Left ventricle myocardium superior (tissue), 1 donor: ENCODE results near the gene FBN1. TPM values are rescaled to one million over a fixed set of nuclear protein-coding genes. Genes with fewer than 3 reads are reported as not detected.

Experiments
- ATAC-seq: fragments of 200-7000 bp; cut with Tn5 transposase; one replicate; pipeline ENCODE4 v1.9.1; 2020; ENCODE audit warnings: mild to moderate bottlenecking, moderate library complexity
- DNase-seq: peaks from one replicate; pipeline ENCODE4 v3.0.0-alpha.2; 2020
- intact Hi-C: fragments of 100-400 bp; cut with micrococcal nuclease; formaldehyde crosslinking; loops from one replicate; pipeline ENCODE4 v1.11.0; 2022
- total RNA-seq: library from RNA; stranded (reverse); fragmentation: NEBNext Ultra II Directional; extraction: Animal tissue kit (Norgen Biotek cat#: 25700); gene quantifications from one replicate; pipeline ENCODE4 v1.2.1, GENCODE V29; 2021
- donor health status: DM: no; HTN: yes; CAD: no; lungs with severe emphysema.

FBN1 gene
- total RNA-seq, 1 donor from 2014 or later: 27.6 TPM

DNA sequence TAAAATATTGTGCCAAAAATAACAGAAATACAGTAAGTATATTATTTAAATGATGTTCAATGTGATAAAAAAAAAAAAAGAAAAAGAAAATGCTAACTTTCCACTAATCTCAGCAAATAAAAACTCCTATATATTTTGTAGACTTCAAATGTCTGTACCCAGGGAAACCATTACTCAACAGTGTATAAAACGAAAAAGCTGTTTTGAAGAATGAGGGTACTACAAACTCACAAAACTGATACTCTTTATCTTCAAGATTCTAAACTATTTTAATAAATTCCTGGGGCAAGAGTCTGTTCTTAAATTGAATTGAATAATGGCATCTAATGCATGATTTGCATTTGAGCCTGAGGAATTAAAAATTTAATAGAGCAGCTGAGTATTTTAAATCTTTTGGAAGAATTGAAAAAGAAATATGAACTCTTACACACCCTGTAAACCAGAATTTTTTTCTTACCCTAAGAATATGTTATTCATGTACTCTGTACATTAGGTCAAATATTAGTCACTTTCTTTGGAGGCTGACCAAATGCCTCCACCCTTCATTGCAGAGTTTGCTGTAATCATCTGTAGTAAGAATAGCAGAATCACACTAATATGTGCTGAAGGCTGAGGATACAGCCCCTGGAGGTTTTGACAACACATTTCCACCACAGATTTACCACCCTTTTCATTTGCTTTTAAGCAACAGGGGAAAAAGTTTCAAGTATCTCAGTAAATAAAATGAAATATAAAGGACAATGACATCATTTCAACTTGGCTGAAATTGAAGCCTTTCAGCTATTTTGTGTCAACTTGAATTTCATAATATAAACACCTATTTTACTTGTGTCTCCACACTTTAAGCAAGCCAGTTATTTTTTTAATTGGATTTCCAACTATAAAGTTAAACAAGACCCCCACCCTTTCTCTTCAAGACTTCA, 79.7 kb downstream of the FBN1 start:
- ATAC-seq (peak; percentile 76), DNase-seq (no peak)
- intact Hi-C loops: no loop called here

DNA sequence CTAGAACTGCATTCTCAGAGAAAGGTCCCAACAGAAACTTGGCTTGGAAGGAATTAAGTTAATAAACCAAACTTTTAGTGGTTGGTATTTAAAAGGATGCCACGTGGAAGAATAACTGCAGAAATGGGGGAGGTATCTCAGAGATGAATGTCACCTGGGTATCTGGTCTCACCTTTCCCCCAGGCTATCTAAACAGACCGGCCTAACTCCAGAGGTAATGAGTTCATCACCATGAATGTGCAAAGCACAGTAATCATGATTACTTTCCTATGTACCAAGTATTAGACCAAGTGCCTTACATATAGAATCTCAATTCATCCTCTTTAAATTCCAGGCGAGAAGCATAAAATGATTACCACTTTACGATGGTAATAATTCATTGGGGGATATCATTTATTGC, 80.8 kb downstream of the FBN1 start:
- intact Hi-C loops: no loop called here
- no peak for ATAC-seq
- DNase-seq: no peak

DNA sequence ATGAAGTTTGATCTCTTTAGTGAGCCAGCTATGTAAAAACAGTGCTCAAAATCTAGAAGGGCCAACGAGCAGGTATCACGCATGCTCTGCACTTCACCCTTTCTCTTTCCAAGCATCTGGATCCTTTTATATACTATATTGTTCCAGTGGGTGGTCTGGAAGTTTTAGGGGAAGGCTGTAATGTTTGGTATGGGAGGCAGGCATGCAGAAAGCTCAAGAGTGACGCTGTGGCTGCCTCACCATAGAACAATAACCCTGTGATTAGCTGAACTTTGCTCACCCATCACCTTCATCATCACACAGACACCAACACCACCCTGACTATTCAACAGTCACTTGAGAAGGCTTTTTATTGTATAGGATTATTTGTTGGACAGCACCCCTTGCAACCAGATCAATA, 81.6 kb downstream of the FBN1 start:
- no peak for ATAC-seq
- no peak for DNase-seq
- intact Hi-C loops: no loop called here

GRCh38 chr15:48560321-48561051, 85.0 kb downstream of the FBN1 start:
- intact Hi-C loops: no loop called here
- peak; percentile 37 for ATAC-seq

DNA sequence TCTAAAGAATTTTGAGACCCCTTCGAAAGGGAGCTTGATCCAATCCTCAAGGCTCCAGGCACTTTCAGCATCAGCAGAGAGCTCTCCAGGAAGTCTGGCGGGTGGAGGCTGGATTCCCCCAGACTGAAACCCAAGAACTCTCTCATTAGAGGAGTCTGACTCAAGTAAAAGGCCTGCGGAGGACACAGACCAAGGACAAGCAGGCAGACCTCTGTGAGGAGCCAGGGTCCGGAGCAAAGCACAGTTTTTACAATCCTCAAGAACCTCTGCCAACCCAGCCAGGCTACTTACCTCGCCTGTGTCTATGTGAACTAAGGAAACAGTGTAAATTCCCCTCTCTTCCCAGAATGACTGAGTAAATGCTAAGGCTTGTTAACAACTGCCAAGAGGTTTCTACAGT, 86.2 kb downstream of the FBN1 start:
- ATAC-seq (peak; percentile 18), DNase-seq (no peak)
- intact Hi-C loops: no loop called here

More at GRCh38 chr15:48560321-48561051, 85.0 kb downstream of the FBN1 start:
- DNase-seq: no peak

DNA sequence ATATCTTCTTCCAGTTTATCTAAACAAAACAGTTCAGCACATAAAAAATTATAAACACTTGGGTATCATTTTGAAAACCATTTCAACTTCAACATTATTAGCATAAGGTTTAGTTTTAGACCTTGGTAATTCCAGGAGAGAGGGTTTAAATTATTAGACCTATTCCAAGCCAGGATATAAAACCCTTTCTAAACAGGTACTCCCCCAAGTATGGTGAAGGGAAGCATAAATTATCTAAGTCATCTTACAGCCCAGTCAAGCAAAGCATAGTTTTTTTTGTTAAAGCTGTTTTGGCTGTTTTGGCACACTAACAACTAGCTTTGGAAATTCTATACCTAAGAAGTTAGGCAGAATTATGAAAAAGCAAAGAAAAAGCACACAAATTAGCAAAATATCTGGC, 87.3 kb downstream of the FBN1 start:
- ATAC-seq (no peak), DNase-seq (no peak)
- intact Hi-C loops: no loop called here

- intact Hi-C loops: no loop called here
- ATAC-seq: peak; percentile 94
- peak; percentile 68 for DNase-seq
These were observed 88.2 kb downstream of the FBN1 start for GRCh38 chr15:48557335-48557734.

GRCh38 chr15:48556159-48556897, 89.2 kb downstream of the FBN1 start:
- ATAC-seq (peak; percentile 44), DNase-seq (no peak)
- intact Hi-C loops: no loop called here

DNA sequence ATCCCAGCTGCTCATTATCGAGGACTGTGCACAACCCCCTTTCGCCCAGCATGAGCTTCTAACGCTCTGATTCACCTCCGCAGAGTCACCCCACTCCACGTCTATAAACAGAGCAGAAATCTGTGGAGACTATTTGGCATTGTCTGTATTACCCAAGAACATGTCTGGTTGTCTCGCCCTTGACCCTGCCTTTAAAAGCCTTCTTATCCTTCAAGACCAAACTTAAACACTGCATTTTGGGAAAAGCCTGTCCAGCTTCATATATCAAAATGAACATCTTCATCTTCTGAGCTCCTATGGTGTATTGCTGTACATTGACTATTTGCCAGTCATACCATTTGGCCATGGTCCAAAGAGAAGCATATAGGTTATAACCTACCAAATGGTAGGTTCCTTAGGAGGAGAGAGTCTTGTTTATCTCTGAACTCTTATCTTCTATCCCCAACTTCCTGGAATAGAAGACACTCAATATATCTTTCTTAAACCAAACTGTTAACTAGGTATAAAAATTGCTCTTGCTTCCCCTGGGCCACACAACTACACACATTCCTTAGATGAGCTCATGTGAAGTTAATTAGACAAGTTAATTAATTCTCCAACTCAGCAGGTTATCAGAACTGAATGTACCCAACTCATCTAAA, 90.1 kb downstream of the FBN1 start:
- intact Hi-C loops: no loop called here
- ATAC-seq: no peak
- no peak for DNase-seq

DNA sequence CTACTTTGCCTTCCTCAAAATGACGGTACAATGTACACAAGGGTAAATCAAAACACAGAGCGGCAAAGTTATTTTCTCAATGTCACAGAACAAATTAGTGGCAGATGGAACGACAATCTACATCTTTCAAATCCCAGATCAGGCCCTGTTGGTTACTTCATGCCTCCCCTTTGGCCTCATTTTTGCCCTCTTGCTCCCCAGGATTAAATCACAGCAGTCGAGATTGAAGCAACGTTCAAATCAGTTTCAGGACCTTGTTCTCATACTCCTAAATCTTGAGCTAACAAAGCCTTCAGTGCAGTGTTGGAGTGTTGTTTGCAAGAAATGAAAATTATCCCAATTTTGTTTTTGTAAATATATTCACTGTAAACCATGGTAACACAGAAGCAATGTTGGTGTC, 91.4 kb downstream of the FBN1 start:
- no peak for DNase-seq
- no peak for ATAC-seq
- intact Hi-C loops: no loop called here

DNA sequence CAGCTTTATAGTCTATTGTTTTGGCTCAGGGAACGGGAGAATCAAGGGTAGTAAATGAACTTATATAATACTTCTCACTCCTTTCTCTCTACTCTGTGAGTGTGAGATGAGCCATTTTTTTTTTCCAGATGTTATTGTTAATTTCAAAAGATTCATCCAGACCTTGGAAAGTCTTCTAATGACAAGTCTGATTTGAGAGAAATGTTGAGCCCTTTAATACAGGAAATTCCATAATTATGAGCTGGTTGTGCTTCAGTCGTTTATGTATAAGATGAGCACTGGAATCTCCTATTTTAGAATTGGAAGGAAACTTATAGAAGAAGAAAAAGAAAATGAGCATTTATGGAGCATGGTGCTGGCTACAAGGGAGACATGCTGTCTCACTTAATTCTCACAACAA, 92.0 kb downstream of the FBN1 start:
- DNase-seq (no peak), ATAC-seq (no peak)
- intact Hi-C loops: no loop called here

DNA sequence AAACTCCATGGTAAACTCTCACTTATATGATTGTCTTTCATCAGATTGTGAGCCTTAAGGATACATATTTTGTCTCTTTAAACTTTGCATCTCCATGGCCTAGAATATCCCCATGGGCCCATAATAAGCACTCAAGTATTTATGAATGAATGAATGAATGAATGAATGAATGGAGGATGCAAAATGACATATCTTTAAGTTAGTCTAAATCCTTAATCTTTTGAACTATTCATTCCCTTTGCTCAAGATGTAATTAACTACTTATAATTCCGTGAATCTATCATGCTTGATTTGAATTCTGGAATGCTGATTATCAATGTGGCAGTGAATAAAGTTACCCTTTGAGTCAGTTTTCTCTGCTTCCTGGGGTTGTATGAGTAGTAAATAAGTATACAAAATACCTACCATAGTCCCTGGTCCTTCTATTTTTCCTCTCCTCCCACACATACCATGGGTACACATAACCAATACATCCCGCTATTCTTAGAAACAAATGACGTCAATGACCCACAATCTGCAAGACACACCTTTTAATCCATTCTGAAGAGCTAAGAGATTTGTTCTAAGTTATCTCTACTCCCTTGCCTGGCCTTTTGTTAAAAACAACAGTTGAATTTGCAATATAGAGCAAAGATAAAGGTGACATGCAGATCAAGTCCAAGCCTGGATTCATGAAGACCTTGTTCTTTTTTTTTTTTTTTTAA, 94.5 kb downstream of the FBN1 start:
- no peak for DNase-seq
- ATAC-seq: peak; percentile 86
- intact Hi-C loops: no loop called here

- ATAC-seq: no peak
- intact Hi-C loops: no loop called here
- no peak for DNase-seq
These were observed 97.1 kb downstream of the FBN1 start for GRCh38 chr15:48548455-48548854.

GRCh38 chr15:48547286-48547685, 98.2 kb downstream of the FBN1 start:
- DNase-seq (no peak), ATAC-seq (no peak)
- intact Hi-C loops: no loop called here

DNA sequence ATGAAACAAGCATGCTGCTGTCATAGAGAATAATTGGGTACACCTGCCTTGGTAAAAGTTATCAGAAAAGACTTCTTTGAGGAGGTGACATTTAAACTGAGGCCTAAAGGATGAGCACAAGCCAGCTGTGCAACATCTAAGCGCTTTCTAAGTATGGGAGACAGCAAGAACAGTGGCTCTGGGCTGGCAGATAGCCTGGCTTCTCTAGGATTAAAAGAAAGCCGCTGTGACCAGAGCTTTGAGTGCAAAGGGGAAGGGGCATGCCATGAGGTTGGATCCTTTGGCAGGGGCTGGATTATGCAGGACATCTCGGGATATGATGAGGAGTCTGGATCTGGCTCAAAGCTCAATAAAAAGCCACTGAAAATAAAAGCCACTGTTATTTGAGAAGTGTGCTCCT, 99.2 kb downstream of the FBN1 start:
- DNase-seq: no peak
- intact Hi-C loops: no loop called here
- no peak for ATAC-seq

GRCh38 chr15:48544778-48545177, 100.7 kb downstream of the FBN1 start:
- ATAC-seq (no peak), DNase-seq (no peak)
- intact Hi-C loops: no loop called here

GRCh38 chr15:48541341-48542278, 103.9 kb downstream of the FBN1 start:
- DNase-seq (peak; percentile 32), ATAC-seq (peak; percentile 76)
- intact Hi-C loops: no loop called here

DNA sequence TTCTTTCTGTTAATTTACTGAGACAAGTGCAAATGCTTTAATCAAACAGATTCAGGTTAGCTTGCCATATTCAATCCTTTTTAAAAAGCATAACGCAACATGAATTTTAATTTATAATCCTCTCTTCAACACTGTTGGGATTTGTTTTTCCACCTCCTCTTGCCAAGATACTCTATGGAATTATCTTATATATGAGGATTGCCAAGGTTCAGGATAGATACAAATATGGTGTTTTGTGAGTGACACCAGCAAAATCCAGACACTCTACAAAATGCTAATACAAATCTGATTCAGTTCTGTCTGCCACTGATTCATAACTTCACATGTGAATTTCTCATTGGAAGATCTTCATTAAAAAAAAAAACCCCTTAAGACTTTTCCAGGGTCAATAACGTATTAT, 104.8 kb downstream of the FBN1 start:
- no peak for DNase-seq
- intact Hi-C loops: no loop called here

More for the DNA sequence above, 104.8 kb downstream of the FBN1 start:
- ATAC-seq: no peak
